Type B pancreatic cell (in vitro differentiated cells): ENCODE measurements around the gene MAFB. TPM values are rescaled to one million over a fixed set of nuclear protein-coding genes. Genes with fewer than 3 reads are reported as not detected.

Experiments used
- DNase-seq: peaks from one replicate; pipeline ENCODE4 v3.0.0; 2021; ENCODE audit warnings: mixed read lengths; ENCODE audit not compliant: unreplicated experiment; ENCODE audit errors: extremely low spot score
- H3K27ac Mint-ChIP-seq: 2 replicates; pipeline ENCODE4 v1.8.0; 2021; ENCODE audit warnings: mild to moderate bottlenecking, mixed read lengths
- H3K27me3 Mint-ChIP-seq: 2 replicates; pipeline ENCODE4 v1.8.0; 2021; ENCODE audit warnings: mixed read lengths
- H3K36me3 Mint-ChIP-seq: 2 replicates; pipeline ENCODE4 v1.8.0; 2021; ENCODE audit warnings: mixed read lengths
- H3K4me1 Mint-ChIP-seq: one replicate; pipeline ENCODE4 v1.8.0; 2021; ENCODE audit warnings: mixed read lengths; ENCODE audit not compliant: unreplicated experiment
- H3K4me3 Mint-ChIP-seq: 2 replicates; pipeline ENCODE4 v1.8.0; 2021; ENCODE audit warnings: mild to moderate bottlenecking, mixed read lengths
- H3K9me3 Mint-ChIP-seq: 2 replicates; pipeline ENCODE4 v1.8.0; 2021; ENCODE audit warnings: mixed read lengths
- CTCF ChIP-seq: fragments of 200-600 bp; sonication (generic); conservative IDR thresholded peaks from 2 replicates; pipeline ENCODE4 v1.5.0; 2021; ENCODE audit warnings: antibody characterized with exemption, mild to moderate bottlenecking
- total RNA-seq: library from RNA; stranded (reverse); gene quantifications from 2 replicates; pipeline ENCODE4 v1.2.1, GENCODE V29; 2021; ENCODE audit warnings: low replicate concordance

MAFB gene
- total RNA-seq, 1 donor from 2014 or later: 114 TPM

GRCh38 chr20:40692240-40693011 is 3.4 kb upstream of the MAFB start:
- peaks cover 9% of the 10 kb centered on the region for H3K4me1 Mint-ChIP-seq
- no peak for DNase-seq
- H3K27me3 Mint-ChIP-seq: peaks cover 83% of the 10 kb centered on the region
- peak overlapping the region; percentile 70 for H3K4me3 Mint-ChIP-seq
- H3K9me3 Mint-ChIP-seq: no peaks in the 10 kb centered on the region
- peaks cover 10% of the 10 kb centered on the region for H3K36me3 Mint-ChIP-seq
- TF ChIP-seq CTCF: no peak
- peak overlapping the region; percentile 13 for H3K27ac Mint-ChIP-seq

- H3K27ac Mint-ChIP-seq: peak overlapping the region; percentile 13
Measured at GRCh38 chr20:40691566-40692239, 2.7 kb upstream of the MAFB start.

GRCh38 chr20:40690836-40691565 is 2.0 kb upstream of the MAFB start:
- Mint-ChIP-seq H3K27me3 (peaks cover 83% of the 10 kb centered on the region), H3K4me3 (peak overlapping the region; percentile 92), H3K36me3 (peaks cover 23% of the 10 kb centered on the region), H3K4me1 (peaks cover 15% of the 10 kb centered on the region), H3K27ac (peak overlapping the region; percentile 34), H3K9me3 (no peaks in the 10 kb centered on the region)
- no peak for TF ChIP-seq CTCF
- DNase-seq: no peak

More at GRCh38 chr20:40691566-40692239, 2.7 kb upstream of the MAFB start:
- Mint-ChIP-seq H3K4me3 (peak overlapping the region; percentile 70), H3K36me3 (peaks cover 16% of the 10 kb centered on the region), H3K27me3 (peaks cover 83% of the 10 kb centered on the region), H3K9me3 (no peaks in the 10 kb centered on the region), H3K4me1 (peaks cover 8% of the 10 kb centered on the region)
- no peak for DNase-seq
- no peak for TF ChIP-seq CTCF

GRCh38 chr20:40689943-40690835 is 1.2 kb upstream of the MAFB start:
- no peaks in the 10 kb centered on the region for H3K9me3 Mint-ChIP-seq
- peak; percentile 96 for TF ChIP-seq CTCF
- peaks cover 27% of the 10 kb centered on the region for H3K36me3 Mint-ChIP-seq
- peak overlapping the region; percentile 92 for H3K4me3 Mint-ChIP-seq
- H3K27ac Mint-ChIP-seq: peak overlapping the region; percentile 97
- peak; percentile 94 for DNase-seq
- peaks cover 15% of the 10 kb centered on the region for H3K4me1 Mint-ChIP-seq
- peaks cover 82% of the 10 kb centered on the region for H3K27me3 Mint-ChIP-seq
